H54 (cell line): ENCODE results near the gene SMIM30.
"Not testable (repeated sequence)": the region's sequence is repeated elsewhere in the genome, so short reads cannot be mapped to it uniquely, and the experiment has no call there.

Experiments
- DNase-seq: peaks from one replicate; pipeline ENCODE4 v3.0.0; 2011; ENCODE audit warnings: low spot score, mixed read lengths; ENCODE audit not compliant: insufficient read length
- FAIRE-seq: peaks from 3 replicates; lab custom pipeline; 2011; peaks lifted over from hg19 to GRCh38; lab: Jason Lieb, UNC
- POLR2A ChIP-seq: IDR thresholded peaks from 2 replicates; pipeline ENCODE4 v1.6.1; 2011; ENCODE audit warnings: low read depth, mild to moderate bottlenecking, low read length

The SMIM30 gene

GRCh38 chr7:113118074-113118959 is at the start of gene SMIM30:
Gene SMIM30 (minus strand): TSS chr7:113118554. CDS start chr7:113117578, 976 bp downstream.
- peak; percentile 94 for FAIRE-seq
- peak; percentile 88 for TF ChIP-seq POLR2A
- DNase-seq: peak; percentile 50

- FAIRE-seq, DNase-seq: not testable (repeated sequence)
These were observed 47.8 kb upstream of the SMIM30 start for GRCh38 chr7:113166176-113166575.

- FAIRE-seq: no peak
- no peak for TF ChIP-seq POLR2A
- DNase-seq: no peak
These were observed 42.7 kb upstream of the SMIM30 start for GRCh38 chr7:113161050-113161449.

GRCh38 chr7:113159746-113160339 is 41.5 kb upstream of the SMIM30 start:
- no peak for TF ChIP-seq POLR2A
- peak; percentile 83 for FAIRE-seq
- peak; percentile 14 for DNase-seq

GRCh38 chr7:113158756-113159155 is 40.4 kb upstream of the SMIM30 start:
- no peak for DNase-seq
- TF ChIP-seq POLR2A: no peak
- FAIRE-seq: no peak

- no peak for TF ChIP-seq POLR2A
- FAIRE-seq (no peak), DNase-seq (no peak)
These were observed 35.8 kb upstream of the SMIM30 start for GRCh38 chr7:113154117-113154516.

- DNase-seq (no peak), FAIRE-seq (no peak)
- no peak for TF ChIP-seq POLR2A
These were observed 26.5 kb upstream of the SMIM30 start for GRCh38 chr7:113144817-113145216.

- TF ChIP-seq POLR2A: no peak
- FAIRE-seq: no peak
- no peak for DNase-seq
These were observed 25.3 kb upstream of the SMIM30 start for GRCh38 chr7:113143486-113144257.

- no peak for DNase-seq
- TF ChIP-seq POLR2A: no peak
- no peak for FAIRE-seq
These were observed 24.2 kb upstream of the SMIM30 start for GRCh38 chr7:113142385-113143119.

GRCh38 chr7:113141803-113142202 is 23.4 kb upstream of the SMIM30 start:
- DNase-seq: no peak
- TF ChIP-seq POLR2A: no peak
- no peak for FAIRE-seq

- DNase-seq: no peak
- TF ChIP-seq POLR2A: no peak
- no peak for FAIRE-seq
These were observed 22.6 kb upstream of the SMIM30 start for GRCh38 chr7:113140956-113141355.

- FAIRE-seq (no peak), DNase-seq (no peak)
- TF ChIP-seq POLR2A: no peak
These were observed 18.9 kb upstream of the SMIM30 start for GRCh38 chr7:113137241-113137640.

- DNase-seq (no peak), FAIRE-seq (no peak)
- TF ChIP-seq POLR2A: no peak
These were observed 15.7 kb upstream of the SMIM30 start for GRCh38 chr7:113134025-113134424.
